ENCODE measurements around the gene ATP2B2.

DNA sequence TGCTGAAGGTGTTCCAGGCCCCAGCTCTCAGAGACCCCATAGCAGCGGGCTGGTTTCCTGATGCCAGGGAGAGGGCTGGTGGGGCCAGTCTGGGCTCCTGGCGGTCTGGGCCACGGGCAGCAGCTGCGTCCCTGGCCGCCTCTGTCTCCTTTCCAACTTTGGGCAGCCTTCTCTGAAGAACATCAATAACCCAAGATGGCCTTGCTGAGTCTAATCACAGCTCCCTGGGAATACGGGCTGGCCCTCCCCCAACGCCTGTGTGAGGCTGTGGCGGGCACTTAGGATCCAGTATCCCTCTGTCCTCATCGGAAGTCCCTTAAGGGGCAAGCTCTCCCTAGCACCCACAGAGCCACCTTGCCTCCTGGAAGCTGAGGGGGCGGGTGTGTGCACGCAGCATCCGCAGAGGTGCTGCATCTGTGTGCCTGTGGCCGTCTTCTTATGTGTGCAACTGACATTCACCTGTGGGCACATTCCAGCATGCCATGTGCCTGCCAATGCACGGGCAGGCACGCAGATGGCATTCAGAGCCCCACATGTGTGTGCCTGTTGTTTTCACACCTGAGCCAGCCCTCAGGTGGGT, 2.1 kb downstream of the ATP2B2 start:
- TF ChIP-seq, protein P1, sequence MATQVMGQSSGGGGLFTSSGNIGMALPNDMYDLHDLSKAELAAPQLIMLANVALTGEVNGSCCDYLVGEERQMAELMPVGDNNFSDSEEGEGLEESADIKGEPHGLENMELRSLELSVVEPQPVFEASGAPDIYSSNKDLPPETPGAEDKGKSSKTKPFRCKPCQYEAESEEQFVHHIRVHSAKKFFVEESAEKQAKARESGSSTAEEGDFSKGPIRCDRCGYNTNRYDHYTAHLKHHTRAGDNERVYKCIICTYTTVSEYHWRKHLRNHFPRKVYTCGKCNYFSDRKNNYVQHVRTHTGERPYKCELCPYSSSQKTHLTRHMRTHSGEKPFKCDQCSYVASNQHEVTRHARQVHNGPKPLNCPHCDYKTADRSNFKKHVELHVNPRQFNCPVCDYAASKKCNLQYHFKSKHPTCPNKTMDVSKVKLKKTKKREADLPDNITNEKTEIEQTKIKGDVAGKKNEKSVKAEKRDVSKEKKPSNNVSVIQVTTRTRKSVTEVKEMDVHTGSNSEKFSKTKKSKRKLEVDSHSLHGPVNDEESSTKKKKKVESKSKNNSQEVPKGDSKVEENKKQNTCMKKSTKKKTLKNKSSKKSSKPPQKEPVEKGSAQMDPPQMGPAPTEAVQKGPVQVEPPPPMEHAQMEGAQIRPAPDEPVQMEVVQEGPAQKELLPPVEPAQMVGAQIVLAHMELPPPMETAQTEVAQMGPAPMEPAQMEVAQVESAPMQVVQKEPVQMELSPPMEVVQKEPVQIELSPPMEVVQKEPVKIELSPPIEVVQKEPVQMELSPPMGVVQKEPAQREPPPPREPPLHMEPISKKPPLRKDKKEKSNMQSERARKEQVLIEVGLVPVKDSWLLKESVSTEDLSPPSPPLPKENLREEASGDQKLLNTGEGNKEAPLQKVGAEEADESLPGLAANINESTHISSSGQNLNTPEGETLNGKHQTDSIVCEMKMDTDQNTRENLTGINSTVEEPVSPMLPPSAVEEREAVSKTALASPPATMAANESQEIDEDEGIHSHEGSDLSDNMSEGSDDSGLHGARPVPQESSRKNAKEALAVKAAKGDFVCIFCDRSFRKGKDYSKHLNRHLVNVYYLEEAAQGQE (IDR thresholded peaks at IDR 0.05; ENCODE audit: low read depth): no peak
- TF ChIP-seq CEBPB (IDR thresholded peaks at IDR 0.05; ENCODE audit: low read depth) (no peak), POLR2A (IDR thresholded peaks at IDR 0.05; ENCODE audit: borderline replicate concordance, extremely low read depth, insufficient read depth, insufficient read length) (no peak), FOSL1 (IDR thresholded peaks at IDR 0.05; ENCODE audit: low read depth) (no peak), ZNF274 (IDR thresholded peaks at IDR 0.05; ENCODE audit: low read depth, low read length) (no peak), ELF1 (IDR thresholded peaks at IDR 0.05; ENCODE audit: borderline replicate concordance, low read depth) (no peak), EZH2 (IDR thresholded peaks at IDR 0.05) (no peak), POLR2AphosphoS5 (IDR thresholded peaks at IDR 0.05; ENCODE audit: low read depth, low read length) (no peak), CBX3 (IDR thresholded peaks at IDR 0.05; ENCODE audit: low read depth) (no peak)
- TF ChIP-seq, protein P2, sequence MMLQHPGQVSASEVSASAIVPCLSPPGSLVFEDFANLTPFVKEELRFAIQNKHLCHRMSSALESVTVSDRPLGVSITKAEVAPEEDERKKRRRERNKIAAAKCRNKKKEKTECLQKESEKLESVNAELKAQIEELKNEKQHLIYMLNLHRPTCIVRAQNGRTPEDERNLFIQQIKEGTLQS (IDR thresholded peaks at IDR 0.05): no peak
- TF ChIP-seq, protein P3, sequence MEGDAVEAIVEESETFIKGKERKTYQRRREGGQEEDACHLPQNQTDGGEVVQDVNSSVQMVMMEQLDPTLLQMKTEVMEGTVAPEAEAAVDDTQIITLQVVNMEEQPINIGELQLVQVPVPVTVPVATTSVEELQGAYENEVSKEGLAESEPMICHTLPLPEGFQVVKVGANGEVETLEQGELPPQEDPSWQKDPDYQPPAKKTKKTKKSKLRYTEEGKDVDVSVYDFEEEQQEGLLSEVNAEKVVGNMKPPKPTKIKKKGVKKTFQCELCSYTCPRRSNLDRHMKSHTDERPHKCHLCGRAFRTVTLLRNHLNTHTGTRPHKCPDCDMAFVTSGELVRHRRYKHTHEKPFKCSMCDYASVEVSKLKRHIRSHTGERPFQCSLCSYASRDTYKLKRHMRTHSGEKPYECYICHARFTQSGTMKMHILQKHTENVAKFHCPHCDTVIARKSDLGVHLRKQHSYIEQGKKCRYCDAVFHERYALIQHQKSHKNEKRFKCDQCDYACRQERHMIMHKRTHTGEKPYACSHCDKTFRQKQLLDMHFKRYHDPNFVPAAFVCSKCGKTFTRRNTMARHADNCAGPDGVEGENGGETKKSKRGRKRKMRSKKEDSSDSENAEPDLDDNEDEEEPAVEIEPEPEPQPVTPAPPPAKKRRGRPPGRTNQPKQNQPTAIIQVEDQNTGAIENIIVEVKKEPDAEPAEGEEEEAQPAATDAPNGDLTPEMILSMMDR (IDR thresholded peaks at IDR 0.05 in 2 of 3, conservative IDR thresholded peaks at IDR 0.05 in 1 of 3; ENCODE audit: borderline replicate concordance in 1 of 3, insufficient read depth in 1 of 3, low read depth in 2 of 3, low read length in 2 of 3): no peak

Data from HCT116 (cell line).